NCI-H1436 treated with DMSO at 0.1 percent for 48 hours (cell line): ENCODE measurements around the gene GRAMD4.
"Not testable (repeated sequence)": the region's sequence is repeated elsewhere in the genome, so short reads cannot be mapped to it uniquely, and the experiment has no call there.

Experiments used
- DNase-seq: peaks from one replicate; lab custom pipeline; 2025; lab: John Stamatoyannopoulos, UW

The GRAMD4 gene

DNA sequence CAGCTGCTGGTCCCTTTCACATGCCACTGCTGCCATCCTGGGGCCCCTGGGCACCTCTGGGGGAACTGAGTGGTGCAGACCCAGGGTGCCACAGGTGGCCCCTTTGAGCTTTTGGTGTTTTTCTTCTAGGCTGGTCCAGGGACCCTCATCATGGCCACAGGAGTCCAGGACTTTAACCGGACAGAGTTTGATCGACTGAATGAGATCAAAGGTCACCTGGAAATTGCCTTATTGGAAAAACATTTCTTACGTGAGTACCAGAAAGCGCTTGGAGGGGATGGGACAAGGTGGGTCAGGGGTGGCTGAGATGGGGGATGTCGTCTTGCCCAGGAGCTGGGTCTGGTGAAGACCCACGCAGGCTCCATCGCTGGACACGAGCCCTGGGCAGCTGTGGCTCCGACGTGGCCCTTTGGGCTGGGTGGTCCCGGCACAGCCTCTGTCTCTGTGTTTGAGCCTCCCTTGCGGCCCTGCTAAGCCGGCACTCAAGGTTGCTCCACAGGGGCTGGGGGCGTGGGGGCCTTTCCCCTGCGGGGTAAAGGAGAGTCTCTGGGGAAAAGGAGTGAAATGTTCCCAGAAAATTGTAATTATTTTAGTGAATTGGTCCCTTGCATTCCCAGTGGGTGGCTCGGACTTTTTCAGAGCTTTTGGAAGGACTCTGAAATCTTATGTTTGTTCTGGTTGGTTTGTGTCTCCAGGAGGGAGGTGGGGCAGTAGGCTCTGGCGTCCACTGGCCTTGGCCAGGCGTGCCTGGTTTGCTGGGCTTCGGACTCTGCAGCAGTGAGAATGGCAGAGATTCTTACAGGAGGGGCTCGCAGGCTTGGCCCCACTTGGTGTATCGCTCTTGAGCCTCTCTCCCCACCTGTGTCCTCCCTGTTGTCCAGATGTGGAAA, 17.8 kb downstream of the GRAMD4 start:
- no peak for DNase-seq

DNA sequence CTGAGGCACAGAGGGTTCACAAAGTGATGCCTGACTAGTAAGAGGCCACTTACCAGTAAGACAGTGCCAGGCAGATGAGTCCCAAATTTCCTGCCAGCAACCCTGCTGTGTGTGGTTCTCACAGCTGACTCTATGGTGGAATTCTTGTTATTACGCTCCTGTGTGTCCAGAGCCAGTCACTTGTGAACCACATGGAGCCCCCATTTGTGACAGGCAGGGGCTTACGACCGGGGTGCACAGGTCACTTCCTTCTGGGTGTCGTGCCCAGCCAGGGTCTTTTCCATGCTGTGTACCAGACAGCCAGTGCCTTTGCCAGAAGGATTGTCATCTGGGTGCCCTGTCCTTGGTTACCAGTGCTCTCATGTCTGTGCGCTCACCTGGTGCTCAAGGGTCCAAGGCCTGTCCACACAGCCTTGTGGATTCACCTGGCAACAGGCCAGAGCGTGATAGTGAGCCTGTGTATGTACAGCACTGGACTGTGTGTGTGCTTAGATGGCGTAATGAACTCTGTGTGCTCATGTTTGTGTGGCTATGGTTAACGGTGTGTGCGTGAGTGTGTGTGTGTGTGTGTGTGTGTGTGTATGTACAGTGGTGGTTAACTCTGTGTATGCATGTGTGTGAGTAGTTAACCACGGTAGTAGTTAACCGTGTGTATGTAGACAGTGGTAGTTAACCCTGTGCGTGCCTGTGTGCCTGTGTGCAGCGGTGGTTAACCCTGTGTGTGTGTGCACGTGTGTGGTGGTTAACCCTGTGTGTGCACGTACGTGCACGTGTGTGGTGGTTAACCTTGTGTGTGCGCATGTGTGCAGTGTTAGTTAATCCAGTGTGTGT, 18.6 kb downstream of the GRAMD4 start:
- DNase-seq = no peak

DNA sequence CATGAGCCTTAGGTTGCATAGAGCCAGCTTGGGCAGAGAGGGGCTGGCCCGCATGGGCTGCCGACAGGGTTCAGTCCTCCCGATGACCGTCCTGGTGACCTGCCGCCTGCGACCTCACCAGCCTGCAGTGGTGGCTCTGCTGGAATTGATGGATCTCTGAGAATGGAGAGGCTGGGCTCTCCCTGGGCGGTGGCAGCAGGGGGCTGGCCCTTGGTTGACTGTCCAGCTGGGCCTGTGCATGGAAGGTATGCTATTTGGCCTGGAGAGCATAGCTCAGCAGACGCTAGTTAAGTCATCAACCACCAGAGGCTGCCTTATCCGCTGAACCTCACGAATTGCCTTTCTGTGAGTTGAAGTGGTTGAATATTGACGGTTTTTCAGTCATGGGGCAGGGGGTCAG, 19.7 kb downstream of the GRAMD4 start:
- DNase-seq = no peak

DNA sequence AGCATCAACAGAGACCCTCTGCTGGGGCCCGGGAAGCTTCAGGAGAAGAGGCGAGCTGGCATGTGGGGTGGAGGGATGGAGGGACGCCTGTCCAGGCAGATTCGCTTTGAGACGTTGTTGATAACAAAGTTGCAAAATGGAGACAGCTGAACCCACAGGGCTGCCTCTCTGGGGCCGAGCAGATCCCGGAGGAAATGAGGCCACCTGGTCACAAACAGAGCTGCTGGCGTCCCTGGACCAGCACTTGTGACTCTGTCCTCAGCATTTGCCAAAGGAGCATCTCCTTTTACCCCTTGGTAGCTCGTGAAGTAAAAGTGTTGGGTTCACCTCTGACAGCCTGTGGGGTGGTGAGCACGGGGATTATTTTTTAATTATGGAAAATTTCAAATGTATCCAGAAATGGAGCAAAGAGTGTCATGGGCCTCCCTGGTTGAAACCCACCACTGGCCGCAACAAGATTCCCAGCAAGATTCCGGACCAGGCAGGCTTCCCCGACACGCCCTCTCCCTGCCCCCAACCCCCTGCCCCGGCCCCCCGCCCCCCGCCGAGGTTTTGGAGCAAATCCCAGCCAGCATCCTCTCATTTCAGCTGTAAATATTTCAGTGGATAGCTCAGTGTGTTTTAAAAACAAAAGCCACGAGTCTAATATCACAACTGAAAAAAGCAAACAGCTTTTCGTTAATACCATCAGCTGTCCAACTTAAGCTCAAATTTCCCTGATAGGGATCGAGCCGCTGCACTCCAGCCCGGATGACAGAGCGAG, 20.3 kb downstream of the GRAMD4 start:
- no peak for DNase-seq

DNA sequence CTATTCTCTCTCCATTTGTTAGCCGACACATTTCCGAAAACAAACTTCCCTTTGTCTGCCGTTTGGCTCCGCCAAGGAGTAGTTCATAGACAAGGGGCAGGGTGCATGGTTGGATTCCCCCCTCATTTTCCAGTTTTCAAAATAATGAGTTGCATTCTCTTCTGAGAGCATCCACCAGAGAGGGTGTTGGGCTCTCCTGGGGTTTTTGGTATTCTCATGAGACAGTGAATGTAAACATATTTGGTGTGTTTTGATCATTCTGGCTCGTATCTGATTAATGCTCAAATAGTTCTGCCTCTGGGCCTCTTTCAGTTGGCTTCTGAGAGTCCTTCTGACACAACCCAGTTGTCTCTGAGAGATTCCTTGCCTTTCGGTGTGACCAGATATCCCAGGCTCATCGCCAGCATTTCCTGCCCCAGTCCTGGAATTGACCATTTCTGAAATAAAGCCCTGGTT, 21.7 kb downstream of the GRAMD4 start:
- DNase-seq = no peak

DNA sequence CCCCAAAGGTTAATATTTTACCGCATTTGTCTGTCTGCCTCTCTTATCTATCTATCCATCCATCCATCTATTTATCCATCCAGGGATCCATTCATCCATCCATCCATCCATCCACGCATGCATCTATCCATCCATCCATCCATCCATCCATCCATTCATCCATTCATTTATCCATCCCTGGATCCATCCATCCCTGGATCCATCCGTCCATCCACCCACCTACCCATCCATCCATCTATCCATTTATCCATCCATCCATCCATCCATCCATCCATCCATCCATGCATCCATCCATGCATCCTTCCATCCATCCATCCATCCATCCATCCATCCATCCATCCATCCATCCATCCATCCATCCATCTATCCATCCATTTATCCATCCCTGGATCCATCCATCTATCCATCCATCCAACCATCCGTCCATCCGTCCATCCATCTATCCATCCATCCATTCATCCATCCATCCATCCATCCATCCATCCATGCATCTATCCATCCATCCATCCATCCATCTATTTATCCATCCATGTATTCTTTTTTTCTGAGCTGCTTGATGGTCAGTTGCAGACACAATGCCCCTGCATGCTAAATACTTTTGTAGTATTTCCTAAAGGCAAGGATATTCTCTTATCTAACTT, 22.8 kb downstream of the GRAMD4 start:
- DNase-seq = not testable (repeated sequence)

DNA sequence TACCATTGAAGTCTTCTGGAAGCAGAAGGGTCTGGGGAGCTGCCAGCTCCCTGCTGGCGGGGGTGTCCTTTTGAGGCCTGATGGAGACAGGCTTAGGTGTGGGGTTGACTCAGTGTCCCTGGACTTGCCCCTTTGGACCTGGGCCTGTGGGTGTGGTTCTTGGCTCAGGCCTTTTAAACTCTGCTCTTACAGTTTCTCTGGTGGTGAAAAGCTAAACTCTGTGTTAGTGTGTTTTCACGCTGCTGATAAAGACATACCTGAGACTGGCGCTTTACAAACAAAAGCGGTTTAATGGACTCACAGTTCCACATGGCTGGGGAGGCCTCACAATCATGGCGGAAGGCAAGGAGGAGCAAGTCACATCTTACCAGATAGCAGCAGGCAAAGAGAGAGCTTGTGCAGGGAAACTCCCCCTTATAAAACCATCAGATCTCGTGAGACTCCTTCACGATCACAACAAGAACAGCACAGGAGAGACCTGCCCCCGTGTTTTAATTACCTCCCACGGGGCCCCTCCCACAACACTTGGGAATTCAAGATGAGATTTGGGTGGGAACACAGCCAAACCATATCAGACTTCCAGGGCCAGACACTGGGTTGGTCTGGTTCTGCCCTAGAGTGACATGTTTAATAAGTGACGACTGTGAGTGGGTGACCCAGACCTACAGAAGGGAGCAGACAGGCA, 26.5 kb downstream of the GRAMD4 start:
- no peak for DNase-seq

DNA sequence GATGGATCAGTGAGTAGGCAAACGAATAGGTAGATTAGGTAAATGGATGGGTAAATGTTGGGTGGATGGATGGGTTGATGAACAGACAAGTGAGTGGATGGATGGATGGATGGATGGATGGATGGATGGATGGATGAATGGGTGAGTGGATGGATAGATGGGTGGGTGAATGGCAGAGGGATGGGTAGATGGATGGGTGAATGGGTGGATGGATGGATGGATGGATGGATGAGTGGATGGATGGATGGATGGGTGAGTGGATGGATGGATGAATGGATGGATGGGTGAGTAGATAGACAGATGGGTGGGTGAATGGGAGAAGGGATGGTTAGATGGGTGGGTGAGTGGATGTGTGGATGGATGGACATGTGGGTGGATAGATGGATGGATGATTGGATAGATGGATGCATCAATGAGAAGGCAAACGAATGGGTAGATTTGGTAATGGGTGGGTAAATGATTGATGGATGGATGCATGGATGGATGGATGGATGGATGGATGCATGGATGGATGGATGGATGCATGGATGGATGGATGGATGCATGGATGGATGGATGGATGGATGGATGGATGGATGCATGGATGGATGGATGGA, 28.1 kb downstream of the GRAMD4 start:
- not testable (repeated sequence) for DNase-seq

DNA sequence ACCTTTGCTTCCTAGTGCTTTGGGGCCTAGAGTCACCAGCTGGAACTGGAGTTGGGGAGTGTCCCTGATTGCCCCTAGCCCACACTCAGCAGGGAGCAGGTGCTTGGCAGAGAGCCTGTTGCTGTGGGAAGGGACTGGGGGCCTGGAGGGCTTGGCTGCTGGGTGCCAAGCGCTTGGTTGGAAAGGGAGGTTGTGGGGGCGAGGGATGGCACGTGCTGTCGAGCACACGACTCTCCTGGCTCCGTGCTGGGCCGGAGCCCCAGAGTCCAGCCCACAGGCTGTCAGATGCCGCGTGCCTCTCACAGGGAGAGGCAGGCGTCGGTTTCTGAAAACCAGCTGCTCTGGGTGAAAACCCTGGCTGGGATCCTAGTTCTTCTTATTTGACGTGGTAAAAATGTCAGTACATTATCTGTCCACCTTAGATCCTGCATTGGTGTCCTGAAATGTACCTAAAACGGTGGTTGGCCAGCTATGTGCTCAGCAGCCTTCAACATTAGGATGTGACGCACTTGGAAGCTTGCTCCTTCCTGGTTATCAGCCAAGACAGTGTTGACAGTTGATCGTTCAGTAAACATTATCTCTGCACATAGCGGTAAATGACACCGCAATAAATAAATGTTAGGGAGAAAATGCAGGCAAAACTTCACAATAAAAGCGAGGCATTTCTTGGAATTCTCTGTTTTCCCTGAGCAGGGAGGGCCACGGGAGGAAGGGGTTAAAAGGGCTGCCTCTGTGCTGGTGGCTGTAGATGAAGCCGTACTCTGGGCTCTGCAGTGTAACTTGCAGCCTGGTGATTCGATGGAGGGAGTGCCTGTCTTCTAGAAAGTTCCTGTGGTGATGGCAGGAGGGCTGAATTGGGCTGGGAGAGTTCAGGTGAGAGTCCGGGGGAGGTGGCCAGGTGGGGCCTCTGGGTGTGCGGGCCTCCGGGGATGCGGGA, 29.2 kb downstream of the GRAMD4 start:
- DNase-seq = no peak

DNA sequence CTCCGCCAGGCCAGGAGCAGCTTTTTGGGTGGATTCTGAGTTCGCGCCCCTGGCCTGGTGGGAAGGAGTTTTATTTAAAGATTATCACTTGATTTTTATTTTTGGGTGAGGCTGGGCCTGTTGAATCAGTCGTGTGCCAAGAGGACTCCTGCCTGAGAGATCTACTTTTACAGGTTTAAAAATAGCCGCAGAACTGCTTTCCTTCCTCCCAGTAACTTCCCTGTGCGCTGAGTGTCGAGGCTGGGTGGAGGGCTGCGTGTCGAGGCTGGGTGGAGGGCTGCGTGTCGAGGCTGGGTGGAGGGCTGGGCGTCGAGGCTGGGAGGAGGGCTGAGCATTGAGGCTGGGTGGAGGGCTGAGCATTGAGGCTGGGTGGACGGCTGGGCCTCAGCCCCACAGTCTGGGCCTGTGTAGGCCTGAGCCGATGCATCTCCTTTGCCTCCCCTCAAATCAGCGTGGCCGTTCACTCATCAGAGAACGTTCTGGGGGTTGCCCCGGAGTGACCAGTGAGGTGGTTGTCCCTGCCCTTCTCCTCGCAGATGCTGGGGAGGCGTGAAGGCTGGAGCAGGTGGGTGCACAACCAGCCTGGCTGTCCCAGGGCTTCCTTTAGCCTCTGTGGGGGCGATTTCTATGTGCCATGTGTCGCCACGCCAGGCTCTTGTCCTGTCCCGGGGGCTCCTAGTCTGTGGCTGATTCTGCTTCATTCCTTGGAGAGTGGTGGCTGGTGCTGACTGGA, 30.1 kb downstream of the GRAMD4 start:
- no peak for DNase-seq

DNA sequence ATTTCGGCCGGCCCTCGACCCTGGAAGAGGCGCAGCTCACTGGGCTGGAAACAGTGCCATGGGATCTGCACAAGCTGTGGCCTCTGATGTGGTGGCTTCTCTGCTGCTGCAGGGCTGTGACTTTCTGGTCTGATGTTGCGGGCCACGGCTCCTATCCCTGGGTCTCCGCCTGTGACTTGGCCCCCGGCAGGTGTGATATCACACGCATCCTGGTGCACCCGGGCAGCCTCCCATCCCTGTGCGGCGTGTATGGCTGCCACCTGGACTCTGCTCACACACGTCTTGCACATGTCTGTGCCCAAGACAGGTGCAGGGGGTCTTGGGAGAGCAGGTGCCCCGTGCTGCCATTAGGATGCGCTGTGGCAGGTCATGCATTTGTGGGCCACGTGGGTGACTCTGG, 31.1 kb downstream of the GRAMD4 start:
- DNase-seq = no peak

DNA sequence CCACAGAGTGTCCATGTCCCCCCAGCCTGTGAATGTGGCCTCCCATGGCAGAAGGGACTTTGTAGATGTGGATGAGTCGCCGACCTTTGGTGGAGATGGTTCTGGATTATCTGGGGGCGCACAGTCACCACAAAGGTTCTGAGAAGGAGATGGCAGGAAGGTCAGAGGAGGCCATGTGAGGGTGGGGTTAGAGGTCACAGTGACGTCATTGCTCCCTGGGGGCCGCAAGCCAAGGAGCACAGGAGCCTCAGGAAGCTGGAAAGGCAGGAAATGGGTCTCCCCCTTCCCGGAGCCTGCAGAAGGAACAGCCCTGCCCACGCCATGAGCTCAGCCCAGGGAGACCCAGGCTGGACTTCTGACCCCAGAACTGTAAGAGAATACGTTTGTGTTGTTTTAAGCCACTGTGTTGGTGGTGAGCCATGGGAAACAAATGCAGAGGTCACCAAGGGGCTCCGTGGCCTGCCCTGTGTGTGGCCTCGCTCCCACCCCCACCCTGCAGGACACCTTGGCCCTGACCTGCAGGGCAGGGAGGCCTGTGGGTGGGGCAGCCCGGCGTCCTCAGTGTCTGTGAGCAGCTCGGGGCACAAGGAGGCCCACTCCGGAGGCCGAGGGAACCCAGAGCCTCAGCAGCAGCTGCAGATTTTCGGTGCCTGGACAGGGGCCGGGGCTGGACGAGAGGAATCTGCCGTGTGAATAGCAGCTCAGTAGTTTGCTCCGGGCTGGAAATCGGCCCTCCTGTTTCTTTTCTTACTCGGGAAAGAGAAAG, 32.1 kb downstream of the GRAMD4 start:
- DNase-seq = no peak

DNA sequence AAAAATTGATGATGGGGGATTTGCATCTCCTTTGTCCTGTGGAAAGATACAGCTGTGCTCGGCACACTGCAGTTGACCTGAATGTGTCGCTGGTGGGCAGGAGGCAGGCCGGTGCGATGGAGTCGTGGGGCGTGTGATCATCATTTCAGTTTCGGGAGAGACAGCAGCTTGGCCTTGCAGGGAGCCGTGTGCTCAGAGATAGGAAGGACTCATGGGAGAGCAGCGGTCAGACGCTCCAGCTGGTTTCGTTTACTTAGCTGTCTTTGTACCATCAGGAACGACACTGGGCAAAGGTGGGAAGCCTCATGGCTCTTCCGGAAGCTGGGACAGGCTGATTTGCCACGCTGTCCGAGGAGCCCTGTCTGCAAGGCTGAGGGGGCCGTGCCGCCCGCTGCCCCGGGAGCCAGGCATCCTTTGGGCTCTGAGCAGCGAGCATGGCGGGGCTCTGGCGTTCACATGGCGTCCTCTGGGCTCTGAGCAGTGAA, 32.7 kb downstream of the GRAMD4 start:
- no peak for DNase-seq

DNA sequence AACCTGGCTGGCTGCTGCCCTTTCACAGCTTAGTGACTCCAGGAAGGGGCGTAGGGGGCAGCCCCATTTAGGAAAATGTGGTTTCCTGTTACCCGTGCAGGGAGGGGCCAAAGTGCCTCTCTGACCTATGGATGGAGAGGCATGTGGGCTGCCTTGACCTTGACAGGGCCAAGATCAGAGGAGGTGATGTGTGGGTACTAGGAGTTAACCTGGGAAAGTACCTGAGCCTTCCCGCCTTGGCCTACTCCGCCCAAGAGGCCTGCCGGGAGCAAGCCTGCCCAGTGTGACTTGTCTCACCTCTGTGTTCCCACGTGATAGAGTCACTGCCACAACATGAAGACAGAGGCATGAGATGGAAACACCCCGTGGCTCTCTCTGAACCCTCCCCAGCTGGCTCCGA, 33.4 kb downstream of the GRAMD4 start:
- no peak for DNase-seq

DNA sequence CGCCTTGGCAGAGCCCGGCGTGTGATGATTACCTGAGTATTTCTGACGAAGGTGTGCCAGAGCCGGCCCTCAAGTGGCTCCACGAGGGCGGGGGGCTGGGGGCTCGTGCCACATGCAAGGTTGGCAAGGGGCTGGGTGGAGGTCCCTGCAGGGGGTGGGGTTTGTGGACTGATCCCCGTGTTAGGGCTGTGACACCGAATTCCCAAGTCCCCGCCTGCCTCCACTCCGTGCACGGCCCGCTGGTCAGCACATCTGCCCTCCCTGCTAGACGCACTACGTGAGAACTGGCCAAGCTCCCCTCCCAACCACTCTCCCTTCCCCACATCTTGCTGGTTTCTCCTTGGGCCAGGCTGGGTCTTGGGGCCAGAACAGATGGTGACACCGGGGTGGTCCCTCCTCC, 34.2 kb downstream of the GRAMD4 start:
- no peak for DNase-seq

DNA sequence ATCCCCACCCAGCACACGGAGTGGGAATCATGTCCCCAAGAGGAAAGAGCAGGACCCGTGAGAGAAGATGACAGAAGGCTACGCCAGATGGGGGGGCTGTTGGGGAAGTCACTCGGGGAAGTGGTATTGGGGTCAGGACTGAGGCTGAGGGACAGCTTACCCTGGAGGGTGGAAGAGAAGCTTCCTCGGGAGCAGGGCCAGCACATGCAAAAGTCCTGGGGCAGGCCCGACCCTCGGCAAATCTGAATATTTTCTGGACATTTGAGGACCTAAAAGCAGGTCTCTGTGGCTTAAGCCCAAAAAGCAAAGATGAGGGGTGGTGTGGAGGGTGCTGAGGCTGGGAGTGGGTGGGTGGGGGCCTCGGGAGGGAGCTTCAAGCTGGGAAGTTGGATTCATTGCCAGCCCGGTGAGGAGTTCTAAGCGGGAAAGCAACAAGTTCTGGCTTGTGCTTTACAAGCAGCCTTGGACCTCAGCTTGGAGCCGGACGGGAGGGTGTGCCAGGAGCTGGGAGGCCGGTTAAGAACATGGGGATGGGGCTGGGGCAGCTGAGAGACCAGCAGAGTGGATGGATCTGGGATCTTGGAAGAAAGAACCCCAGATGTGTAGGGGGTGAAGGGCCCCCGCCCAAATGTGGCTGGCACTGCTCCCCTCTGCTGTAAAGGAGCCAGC, 34.9 kb downstream of the GRAMD4 start:
- DNase-seq = no peak

DNA sequence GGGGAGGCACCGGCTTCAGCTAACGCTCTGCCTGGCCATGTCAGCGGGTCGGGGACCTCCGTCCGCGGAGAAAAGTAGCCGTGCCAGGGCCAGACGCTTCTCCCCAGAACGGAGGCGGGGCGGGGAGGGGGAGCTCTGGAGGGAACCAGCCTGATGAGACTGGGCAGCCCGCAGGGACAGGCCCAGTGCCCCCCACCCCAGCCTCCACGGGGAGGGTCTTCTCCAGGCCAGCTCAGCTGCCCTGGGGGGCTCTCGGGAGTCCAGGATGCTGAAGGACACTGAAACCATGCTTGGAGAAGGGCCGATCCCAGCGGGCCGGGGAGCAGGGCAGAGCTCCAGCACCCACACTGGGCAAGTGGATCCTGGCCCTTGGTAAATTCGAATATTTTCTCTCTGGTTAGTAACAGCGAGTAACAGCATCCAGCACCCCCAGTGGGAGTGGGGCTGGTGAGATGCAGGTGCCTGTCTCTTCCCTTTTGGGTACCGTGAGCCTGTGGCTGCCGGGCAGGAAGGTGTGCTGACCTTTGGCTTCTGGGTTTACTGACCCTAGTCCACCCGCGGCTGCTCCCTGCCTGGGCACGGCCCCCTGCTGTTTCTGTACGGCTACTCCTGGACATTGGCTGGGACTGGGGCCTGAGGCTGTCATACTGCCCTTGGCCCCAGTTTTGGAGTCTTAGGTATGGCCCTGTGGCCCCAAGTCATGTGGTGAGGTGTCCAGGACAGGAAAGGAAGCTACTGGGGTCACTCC, 35.8 kb downstream of the GRAMD4 start:
- no peak for DNase-seq
